Right lobe of liver (tissue), 4 donors: ENCODE results near the gene NES.

Experiments used
- POLR2A ChIP-seq: fragments of 450-650 bp; IDR thresholded peaks from one replicate; pipeline ENCODE4 v1.6.1; 2017; ENCODE audit warnings: antibody characterized with exemption, mild to moderate bottlenecking
- TF ChIP-seq, protein P1 (sequence below), 4 donors: fragments of 200-600 bp in 3 of 4; fragments of 450-650 bp in 1 of 4; IDR thresholded peaks; one replicate each; pipeline versions ENCODE4 v1.5.1 to v1.8.0; 2016 to 2022; ENCODE audit warnings: antibody characterized with exemption in 4 of 4, mild to moderate bottlenecking in 2 of 4
- donor health status: DM: no; HTN: no; CAD: no.
- donor health status: DM: no; HTN: no; CAD: no.
- donor health status: DM: no; HTN: yes; CAD: no.

DNA sequence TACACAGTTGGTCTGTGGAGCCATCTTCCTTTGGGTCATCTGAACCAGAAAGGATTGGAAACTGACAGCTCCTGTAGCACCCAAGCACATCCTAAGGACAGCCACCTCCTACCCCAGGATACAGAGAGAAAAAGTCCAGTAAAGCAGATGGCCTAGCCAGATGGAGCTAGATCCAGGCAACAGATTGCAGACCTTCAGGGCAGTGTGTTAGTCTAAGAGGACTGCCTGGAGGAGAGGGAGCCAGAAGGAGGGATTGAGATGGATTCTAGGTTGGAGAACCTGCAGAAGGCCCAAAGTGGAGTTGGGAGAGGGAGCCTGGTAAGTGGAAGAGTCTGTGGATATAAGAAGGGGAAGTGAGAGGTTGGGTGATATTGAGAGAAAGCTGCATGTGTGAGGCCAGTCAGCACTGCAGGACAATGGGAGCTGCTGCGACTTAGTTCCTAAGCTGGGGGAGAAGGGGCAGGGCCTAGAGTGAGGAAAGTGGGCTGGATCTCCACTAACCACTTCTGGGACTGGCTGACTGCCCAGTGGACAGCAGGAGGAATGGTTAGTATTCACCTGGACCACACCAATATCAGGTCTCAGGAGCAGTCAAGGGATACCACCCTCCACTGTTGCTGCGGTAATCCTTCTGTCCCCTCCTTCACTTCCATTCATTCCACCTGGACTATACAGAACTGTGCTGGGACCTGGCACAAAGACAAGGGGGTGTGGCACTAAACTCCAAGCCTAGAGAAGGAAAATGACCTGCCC is 21.9 kb downstream of the NES start:
- TF ChIP-seq, protein P1, sequence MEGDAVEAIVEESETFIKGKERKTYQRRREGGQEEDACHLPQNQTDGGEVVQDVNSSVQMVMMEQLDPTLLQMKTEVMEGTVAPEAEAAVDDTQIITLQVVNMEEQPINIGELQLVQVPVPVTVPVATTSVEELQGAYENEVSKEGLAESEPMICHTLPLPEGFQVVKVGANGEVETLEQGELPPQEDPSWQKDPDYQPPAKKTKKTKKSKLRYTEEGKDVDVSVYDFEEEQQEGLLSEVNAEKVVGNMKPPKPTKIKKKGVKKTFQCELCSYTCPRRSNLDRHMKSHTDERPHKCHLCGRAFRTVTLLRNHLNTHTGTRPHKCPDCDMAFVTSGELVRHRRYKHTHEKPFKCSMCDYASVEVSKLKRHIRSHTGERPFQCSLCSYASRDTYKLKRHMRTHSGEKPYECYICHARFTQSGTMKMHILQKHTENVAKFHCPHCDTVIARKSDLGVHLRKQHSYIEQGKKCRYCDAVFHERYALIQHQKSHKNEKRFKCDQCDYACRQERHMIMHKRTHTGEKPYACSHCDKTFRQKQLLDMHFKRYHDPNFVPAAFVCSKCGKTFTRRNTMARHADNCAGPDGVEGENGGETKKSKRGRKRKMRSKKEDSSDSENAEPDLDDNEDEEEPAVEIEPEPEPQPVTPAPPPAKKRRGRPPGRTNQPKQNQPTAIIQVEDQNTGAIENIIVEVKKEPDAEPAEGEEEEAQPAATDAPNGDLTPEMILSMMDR (IDR thresholded peaks at IDR 0.05): no peak
- no peak for TF ChIP-seq POLR2A
